ENCODE data around the gene CASP10.

GRCh38 chr2:201167546-201167945 lies 15.4 kb upstream of the CASP10 start:
- TF ChIP-seq CTCF (IDR thresholded peaks at IDR 0.05; ENCODE audit: poor library complexity) (no peak), EZH2 (IDR thresholded peaks at IDR 0.05; ENCODE audit: borderline replicate concordance) (no peak)
